ENCODE measurements around the gene MEIS1.

DNA sequence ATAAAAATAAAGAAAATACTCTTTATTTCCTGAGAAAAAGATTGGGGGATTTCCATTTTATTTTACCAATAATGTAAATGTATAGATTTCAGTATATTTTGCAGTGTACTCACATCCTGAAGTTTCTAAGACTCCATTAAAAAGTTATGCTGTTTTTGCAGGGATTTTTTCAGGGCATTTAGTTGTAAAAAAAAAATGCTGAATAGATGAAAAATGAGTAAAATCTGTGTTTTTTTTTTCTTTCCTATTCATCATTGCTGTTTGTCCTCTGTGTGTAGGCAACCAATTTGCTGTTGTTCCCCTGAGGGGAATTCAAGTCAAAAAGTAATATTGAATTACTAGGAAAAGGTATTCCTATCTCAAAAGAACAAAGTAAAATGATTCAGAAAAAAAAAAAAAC, 66.3 kb downstream of the MEIS1 start:
- no peak for TF ChIP-seq EZH2 (IDR thresholded peaks at IDR 0.05; ENCODE audit: low read length)
- TF ChIP-seq, protein P1, sequence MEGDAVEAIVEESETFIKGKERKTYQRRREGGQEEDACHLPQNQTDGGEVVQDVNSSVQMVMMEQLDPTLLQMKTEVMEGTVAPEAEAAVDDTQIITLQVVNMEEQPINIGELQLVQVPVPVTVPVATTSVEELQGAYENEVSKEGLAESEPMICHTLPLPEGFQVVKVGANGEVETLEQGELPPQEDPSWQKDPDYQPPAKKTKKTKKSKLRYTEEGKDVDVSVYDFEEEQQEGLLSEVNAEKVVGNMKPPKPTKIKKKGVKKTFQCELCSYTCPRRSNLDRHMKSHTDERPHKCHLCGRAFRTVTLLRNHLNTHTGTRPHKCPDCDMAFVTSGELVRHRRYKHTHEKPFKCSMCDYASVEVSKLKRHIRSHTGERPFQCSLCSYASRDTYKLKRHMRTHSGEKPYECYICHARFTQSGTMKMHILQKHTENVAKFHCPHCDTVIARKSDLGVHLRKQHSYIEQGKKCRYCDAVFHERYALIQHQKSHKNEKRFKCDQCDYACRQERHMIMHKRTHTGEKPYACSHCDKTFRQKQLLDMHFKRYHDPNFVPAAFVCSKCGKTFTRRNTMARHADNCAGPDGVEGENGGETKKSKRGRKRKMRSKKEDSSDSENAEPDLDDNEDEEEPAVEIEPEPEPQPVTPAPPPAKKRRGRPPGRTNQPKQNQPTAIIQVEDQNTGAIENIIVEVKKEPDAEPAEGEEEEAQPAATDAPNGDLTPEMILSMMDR (optimal IDR thresholded peaks at IDR 0.05 in 1 of 3, IDR thresholded peaks at IDR 0.05 in 1 of 3, conservative IDR thresholded peaks at IDR 0.05 in 1 of 3; ENCODE audit: extremely low read depth in 1 of 3, insufficient read depth in 2 of 3, low read length in 3 of 3): no peak

Data from keratinocyte (primary cell).